ENCODE data around the gene ULK2.

Gene ULK2

GRCh38 chr17:19867329-19868078, at the start of gene ULK2:
ULK2 (minus strand) TSS chr17:19867936; CDS start chr17:19867417, 519 bp downstream.
- peak within 1 kb of the TSS; percentile 61 to 63 for H3K4me3 ChIP-seq (replicated peaks in 1 of 2; ENCODE audit: low read depth in 2 of 2, low read length in 2 of 2)
- TF ChIP-seq, protein P1, sequence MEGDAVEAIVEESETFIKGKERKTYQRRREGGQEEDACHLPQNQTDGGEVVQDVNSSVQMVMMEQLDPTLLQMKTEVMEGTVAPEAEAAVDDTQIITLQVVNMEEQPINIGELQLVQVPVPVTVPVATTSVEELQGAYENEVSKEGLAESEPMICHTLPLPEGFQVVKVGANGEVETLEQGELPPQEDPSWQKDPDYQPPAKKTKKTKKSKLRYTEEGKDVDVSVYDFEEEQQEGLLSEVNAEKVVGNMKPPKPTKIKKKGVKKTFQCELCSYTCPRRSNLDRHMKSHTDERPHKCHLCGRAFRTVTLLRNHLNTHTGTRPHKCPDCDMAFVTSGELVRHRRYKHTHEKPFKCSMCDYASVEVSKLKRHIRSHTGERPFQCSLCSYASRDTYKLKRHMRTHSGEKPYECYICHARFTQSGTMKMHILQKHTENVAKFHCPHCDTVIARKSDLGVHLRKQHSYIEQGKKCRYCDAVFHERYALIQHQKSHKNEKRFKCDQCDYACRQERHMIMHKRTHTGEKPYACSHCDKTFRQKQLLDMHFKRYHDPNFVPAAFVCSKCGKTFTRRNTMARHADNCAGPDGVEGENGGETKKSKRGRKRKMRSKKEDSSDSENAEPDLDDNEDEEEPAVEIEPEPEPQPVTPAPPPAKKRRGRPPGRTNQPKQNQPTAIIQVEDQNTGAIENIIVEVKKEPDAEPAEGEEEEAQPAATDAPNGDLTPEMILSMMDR (IDR thresholded peaks at IDR 0.05; ENCODE audit: low read depth, low read length) = no peak
- peak; percentile 75 to 86 for DNase-seq (ENCODE audit: low read depth in 2 of 2)

- TF ChIP-seq, protein P1 (IDR thresholded peaks at IDR 0.05; ENCODE audit: low read depth, low read length) = no peak
- no peak for DNase-seq (ENCODE audit: low read depth in 2 of 2)
- H3K4me3 ChIP-seq (replicated peaks in 1 of 2; ENCODE audit: low read depth in 2 of 2, low read length in 2 of 2) = no peak overlapping the region
Observed at GRCh38 chr17:19915245-19915978, 47.7 kb upstream of the ULK2 start.

DNA sequence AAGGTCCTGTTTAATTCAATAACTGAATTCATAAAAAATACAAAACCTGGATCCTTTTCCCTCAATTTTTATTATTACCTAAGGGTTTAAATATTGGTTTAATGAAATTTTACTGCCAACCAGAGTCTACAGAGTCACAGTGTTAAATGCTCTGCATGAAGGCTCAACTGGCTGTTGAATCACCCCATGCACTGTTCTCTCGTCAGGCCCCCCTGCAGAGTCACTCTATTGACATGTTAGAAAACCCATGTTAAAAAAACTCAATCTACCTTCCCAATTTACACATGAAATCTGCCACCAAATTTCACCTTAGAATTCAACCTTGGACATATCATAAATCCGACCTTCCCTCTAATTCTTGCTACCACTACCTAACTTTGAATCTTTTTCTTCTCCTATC, 43.3 kb upstream of the ULK2 start:
- H3K4me3 ChIP-seq (replicated peaks in 1 of 2; ENCODE audit: low read depth in 2 of 2, low read length in 2 of 2) = no peak overlapping the region
- TF ChIP-seq, protein P1 (IDR thresholded peaks at IDR 0.05; ENCODE audit: low read depth, low read length) = no peak
- no peak for DNase-seq (ENCODE audit: low read depth in 2 of 2)

GRCh38 chr17:19909139-19909538, 41.4 kb upstream of the ULK2 start:
- H3K4me3 ChIP-seq (replicated peaks in 1 of 2; ENCODE audit: low read depth in 2 of 2, low read length in 2 of 2) = no peak overlapping the region
- no peak for DNase-seq (ENCODE audit: low read depth in 2 of 2)
- TF ChIP-seq, protein P1 (IDR thresholded peaks at IDR 0.05; ENCODE audit: low read depth, low read length) = no peak

DNA sequence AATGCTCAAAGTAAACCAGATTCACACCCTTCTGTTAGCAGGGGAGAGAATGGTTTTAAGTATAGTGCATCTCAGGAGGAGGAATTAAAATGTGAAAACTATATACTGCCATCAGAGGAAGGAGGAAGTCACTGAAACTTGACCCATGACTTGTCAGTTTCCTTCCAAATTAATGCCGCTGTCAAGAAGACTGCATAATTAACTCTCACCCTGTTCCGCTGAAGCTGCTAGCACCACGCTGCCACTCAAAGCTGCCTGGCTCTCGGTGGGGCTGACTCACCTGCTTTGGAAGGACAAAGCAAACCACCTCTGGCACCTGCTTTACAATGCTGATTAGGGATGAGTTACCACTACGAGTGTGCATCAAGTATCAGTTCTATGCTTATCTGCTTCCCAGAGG, 37.8 kb upstream of the ULK2 start:
- H3K4me3 ChIP-seq (replicated peaks in 1 of 2; ENCODE audit: low read depth in 2 of 2, low read length in 2 of 2) = no peak overlapping the region
- TF ChIP-seq, protein P1 (IDR thresholded peaks at IDR 0.05; ENCODE audit: low read depth, low read length) = no peak
- DNase-seq (ENCODE audit: low read depth in 2 of 2) = no peak

DNA sequence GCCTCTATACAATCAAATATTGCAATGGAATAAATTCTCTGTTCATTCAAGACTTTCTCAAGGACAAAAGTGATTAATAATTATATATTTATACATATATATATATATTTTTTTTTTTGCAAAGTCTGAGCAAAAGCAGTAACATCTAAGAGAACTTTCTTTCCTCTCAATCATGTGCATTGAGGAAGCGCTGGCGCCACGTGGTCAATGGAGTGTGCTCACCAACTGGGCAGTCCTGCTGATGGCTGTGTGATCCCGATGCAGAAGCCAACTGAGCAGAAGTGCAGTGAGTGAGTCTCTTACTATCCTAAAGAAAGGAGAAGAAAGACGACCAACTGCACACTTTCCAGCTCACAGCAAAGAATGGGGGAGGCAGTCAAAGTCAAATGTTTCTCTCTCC, 37.2 kb upstream of the ULK2 start:
- no peak for DNase-seq (ENCODE audit: low read depth in 2 of 2)
- TF ChIP-seq, protein P1 (IDR thresholded peaks at IDR 0.05; ENCODE audit: low read depth, low read length) = no peak
- H3K4me3 ChIP-seq (replicated peaks in 1 of 2; ENCODE audit: low read depth in 2 of 2, low read length in 2 of 2) = no peak overlapping the region

All from cardiac fibroblast (primary cell).